Peyer's patch (tissue), 4 donors: Measurements from ENCODE around the gene ETS2. TPM values are rescaled to one million over a fixed set of nuclear protein-coding genes. Genes with fewer than 3 reads are reported as not detected.

Experiments
- DNase-seq, 3 donors: peaks; one replicate each; pipeline ENCODE4 v3.0.0-alpha.2; 2017 to 2019
- H3K27ac ChIP-seq, 4 donors: fragments of 200-600 bp; sonication (generic); one replicate each; pipeline ENCODE4 v1.5.1; 2016 to 2019
- H3K27me3 ChIP-seq, 2 donors: fragments of 200-600 bp; sonication (generic); one replicate each; pipeline ENCODE4 v1.5.1; 2019
- H3K36me3 ChIP-seq, 3 donors: fragments of 200-600 bp; sonication (generic); one replicate each; pipeline ENCODE4 v1.5.1; 2016 to 2019
- H3K4me1 ChIP-seq, 4 donors: fragments of 200-600 bp; sonication (generic); one replicate each; pipeline ENCODE4 v1.5.1; 2016 to 2019
- H3K4me3 ChIP-seq, 4 donors: fragments of 200-600 bp; sonication (generic); 1 replicate in 3 of 4; 2 replicates in 1 of 4; pipeline ENCODE4 v1.5.1; 2016 to 2019; ENCODE audit warnings: mild to moderate bottlenecking in 1 of 4
- H3K9me3 ChIP-seq, 4 donors: fragments of 200-600 bp; sonication (generic); one replicate each; pipeline ENCODE4 v1.5.1; 2016 to 2019; ENCODE audit warnings: mild to moderate bottlenecking in 1 of 4
- CTCF ChIP-seq, 6 experiments: fragments of 450-650 bp in 4 of 6; fragments of 200-600 bp in 2 of 6; sonication (generic) in 1 of 6; IDR thresholded peaks; one replicate each; pipeline ENCODE4 v1.5.1; 2017 to 2019; ENCODE audit warnings: antibody characterized with exemption in 6 of 6, mild to moderate bottlenecking in 3 of 6, moderate library complexity in 1 of 6
- POLR2A ChIP-seq, 2 donors: fragments of 450-650 bp; IDR thresholded peaks; one replicate each; pipeline ENCODE4 v1.5.1; 2017; ENCODE audit warnings: antibody characterized with exemption in 2 of 2, mild to moderate bottlenecking in 2 of 2, moderate library complexity in 2 of 2
- total RNA-seq, 4 donors: library from RNA; depleted of rRNA; stranded (reverse); fragments of >200 nt; gene quantifications; one replicate each; pipeline ENCODE4 v1.1.0, GENCODE V29; 2016

The ETS2 gene
- 100 to 1,000 TPM; 127 to 186 (median 147) TPM for total RNA-seq

DNA sequence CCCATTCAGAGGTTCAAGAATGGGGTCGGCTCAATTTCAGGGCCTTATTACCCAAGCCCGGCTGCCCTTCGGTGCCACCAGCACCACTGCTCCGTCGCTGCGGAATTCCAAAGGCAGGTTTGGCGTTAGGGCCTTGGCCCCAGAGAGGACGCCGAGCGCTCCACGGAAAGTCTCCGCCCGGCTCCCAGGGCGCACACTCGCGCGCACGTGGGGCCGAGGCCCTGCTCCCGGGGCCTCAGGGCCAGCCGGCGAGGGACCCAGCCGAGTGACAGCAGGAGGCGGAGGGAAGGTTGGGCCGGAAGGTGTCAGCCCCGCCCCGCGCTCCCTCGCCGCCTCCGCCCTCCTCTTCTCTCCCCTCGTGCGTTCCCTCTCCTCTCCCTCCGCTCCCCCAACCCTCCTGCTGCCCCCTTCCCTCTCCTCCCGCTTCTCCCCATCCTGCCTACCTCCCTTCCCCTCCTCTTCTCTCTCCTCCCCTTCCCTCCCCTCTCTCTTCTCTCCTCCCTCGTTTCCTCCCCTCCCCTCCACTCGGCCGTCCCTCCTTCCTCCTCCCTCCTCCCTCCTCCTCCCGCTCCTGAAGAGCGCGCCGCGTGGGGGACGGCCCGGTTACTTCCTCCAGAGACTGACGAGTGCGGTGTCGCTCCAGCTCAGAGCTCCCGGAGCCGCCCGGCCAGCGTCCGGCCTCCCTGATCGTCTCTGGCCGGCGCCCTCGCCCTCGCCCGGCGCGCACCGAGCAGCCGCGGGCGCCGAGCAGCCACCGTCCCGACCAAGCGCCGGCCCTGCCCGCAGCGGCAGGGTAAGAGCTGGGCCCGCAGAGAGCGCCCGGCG, at the start of gene ETS2:
ETS2 (plus strand) TSS at position 602 of the 825 bp plus-strand sequence. CDS start 4,106 bp downstream, outside the sequence.
- no peaks in the 10 kb centered on the region for H3K27me3 ChIP-seq
- H3K9me3 ChIP-seq: no peaks in the 10 kb centered on the region
- peaks cover 0 to 20% (median 0%) of the 10 kb centered on the region in 3 donors for H3K36me3 ChIP-seq
- TF ChIP-seq POLR2A (IDR thresholded peaks at IDR 0.05) (peak; percentile 96 to 98), CTCF (IDR thresholded peaks at IDR 0.05) (no peak)
- peak within 1 kb of the TSS; percentile 85 to 98 (median 97) for H3K27ac ChIP-seq
- H3K4me3 ChIP-seq: peak within 1 kb of the TSS; percentile 86 to 98 (median 88)
- peak; percentile 64 to 95 (median 94) for DNase-seq
- peaks cover 0 to 21% (median 3%) of the 10 kb centered on the region in 4 donors for H3K4me1 ChIP-seq

GRCh38 chr21:38756746-38757145, 49.0 kb upstream of the ETS2 start:
- Histone ChIP-seq H3K36me3 (no peaks in the 10 kb centered on the region), H3K27me3 (no peaks in the 10 kb centered on the region), H3K4me3 (no peak overlapping the region), H3K27ac (peak overlapping the region in 1 of 4 donors; percentile 14), H3K9me3 (no peaks in the 10 kb centered on the region), H3K4me1 (peaks cover 0 to 6% (median 0%) of the 10 kb centered on the region in 4 donors)
- TF ChIP-seq CTCF (IDR thresholded peaks at IDR 0.05) (no peak), POLR2A (IDR thresholded peaks at IDR 0.05) (no peak)
- no peak for DNase-seq

DNA sequence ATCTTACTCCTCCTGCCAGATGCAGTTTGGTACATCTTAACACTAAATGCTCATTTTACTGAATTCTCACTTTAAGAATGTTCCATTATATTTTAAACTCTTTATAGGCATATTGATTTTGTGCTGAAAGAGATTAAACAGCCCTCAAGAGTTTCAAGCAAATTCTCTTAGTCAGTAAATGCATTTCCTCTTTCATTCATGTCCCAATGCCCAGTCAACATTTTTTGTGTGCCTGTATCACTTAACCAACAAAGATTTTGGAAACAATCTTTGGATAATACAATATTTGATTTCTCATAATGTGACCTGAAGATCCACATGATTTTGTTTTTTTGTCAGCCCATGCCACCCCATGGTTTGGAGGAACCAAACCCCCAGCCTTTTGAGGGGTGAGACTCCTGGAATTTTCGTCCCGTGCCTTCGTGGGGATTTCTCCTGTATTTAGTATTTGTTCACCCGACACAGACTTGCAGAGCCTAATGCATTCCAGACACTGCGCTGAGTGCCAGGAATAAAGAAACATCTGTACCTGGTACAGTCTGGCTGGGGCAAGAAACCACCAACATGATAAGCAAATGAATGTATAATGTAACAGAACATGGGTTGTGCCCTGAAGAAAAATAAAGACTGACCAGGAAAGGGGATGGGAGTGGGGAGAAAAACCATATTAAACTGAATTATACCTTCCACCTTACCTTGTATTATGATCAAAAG, 47.1 kb upstream of the ETS2 start:
- DNase-seq: no peak
- H3K27me3 ChIP-seq: no peaks in the 10 kb centered on the region
- H3K4me1 ChIP-seq: peaks cover 0 to 6% (median 0%) of the 10 kb centered on the region in 4 donors
- no peak overlapping the region for H3K4me3 ChIP-seq
- H3K9me3 ChIP-seq: no peaks in the 10 kb centered on the region
- H3K27ac ChIP-seq: no peak overlapping the region
- TF ChIP-seq POLR2A (IDR thresholded peaks at IDR 0.05): no peak
- no peaks in the 10 kb centered on the region for H3K36me3 ChIP-seq

DNA sequence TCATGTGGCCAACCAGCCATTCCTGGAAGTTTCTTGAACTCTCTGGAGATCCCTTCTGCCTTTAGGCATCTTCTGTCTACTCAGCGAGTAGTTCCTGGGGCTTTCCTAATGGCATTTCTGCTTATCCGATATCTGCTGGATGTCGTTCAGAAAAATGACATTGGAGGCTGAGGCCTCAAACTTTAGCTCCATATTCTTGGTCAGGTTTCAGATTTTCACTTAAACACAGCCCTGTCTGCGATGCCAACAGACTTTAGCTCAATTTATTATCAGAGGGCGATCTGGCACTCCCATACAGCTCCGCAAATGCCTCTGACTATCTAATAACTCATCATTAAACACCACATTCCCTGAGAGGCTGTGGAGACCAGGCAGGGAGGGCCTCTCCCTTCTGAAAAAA, 46.3 kb upstream of the ETS2 start:
- Histone ChIP-seq H3K27ac (no peak overlapping the region), H3K36me3 (no peaks in the 10 kb centered on the region), H3K27me3 (no peaks in the 10 kb centered on the region), H3K4me3 (no peak overlapping the region), H3K4me1 (peaks cover 0 to 6% (median 0%) of the 10 kb centered on the region in 4 donors), H3K9me3 (no peaks in the 10 kb centered on the region)
- no peak for TF ChIP-seq POLR2A (IDR thresholded peaks at IDR 0.05)
- no peak for TF ChIP-seq CTCF (IDR thresholded peaks at IDR 0.05)
- DNase-seq: no peak

GRCh38 chr21:38760017-38760761, 45.5 kb upstream of the ETS2 start:
- Histone ChIP-seq H3K36me3 (no peaks in the 10 kb centered on the region), H3K27me3 (no peaks in the 10 kb centered on the region), H3K27ac (no peak overlapping the region), H3K4me3 (no peak overlapping the region), H3K9me3 (no peaks in the 10 kb centered on the region), H3K4me1 (peaks cover 0 to 6% (median 0%) of the 10 kb centered on the region in 4 donors)
- no peak for TF ChIP-seq CTCF (IDR thresholded peaks at IDR 0.05)
- no peak for TF ChIP-seq POLR2A (IDR thresholded peaks at IDR 0.05)
- no peak for DNase-seq
